GM03348 (cell line): ENCODE results near the gene TEX264.
A peak's percentile ranks its signal among the peaks of the same experiment; 100 is the strongest.

Experiments used
- DNase-seq: peaks from one replicate; pipeline ENCODE4 v3.0.0; 2012; ENCODE audit warnings: low spot score

The TEX264 gene

GRCh38 chr3:51698209-51698608 is 27.2 kb downstream of the TEX264 start:
- DNase-seq: no peak

GRCh38 chr3:51700403-51700802 is 29.4 kb downstream of the TEX264 start:
- DNase-seq: no peak

- no peak for DNase-seq
These were observed 31.1 kb downstream of the TEX264 start for GRCh38 chr3:51702156-51702555.

- DNase-seq: no peak
These were observed 32.2 kb downstream of the TEX264 start for GRCh38 chr3:51703068-51703760.

- DNase-seq: no peak
These were observed 32.9 kb downstream of the TEX264 start for GRCh38 chr3:51703761-51704510.

- no peak for DNase-seq
These were observed 33.5 kb downstream of the TEX264 start for GRCh38 chr3:51704511-51704950.

- no peak for DNase-seq
These were observed 34.4 kb downstream of the TEX264 start for GRCh38 chr3:51705276-51706020.

- DNase-seq: no peak
These were observed 35.0 kb downstream of the TEX264 start for GRCh38 chr3:51706021-51706485.

- DNase-seq: peak; percentile 93
These were observed 36.0 kb downstream of the TEX264 start, which contains the start of gene GRM2 for GRCh38 chr3:51706788-51707731. Gene GRM2 (plus strand): TSS chr3:51707068. CDS start chr3:51708984, 1,916 bp downstream.

GRCh38 chr3:51708216-51708845 is 37.3 kb downstream of the TEX264 start:
- no peak for DNase-seq

- no peak for DNase-seq
These were observed 38.0 kb downstream of the TEX264 start for GRCh38 chr3:51709004-51709420.

- no peak for DNase-seq
These were observed 38.6 kb downstream of the TEX264 start for GRCh38 chr3:51709675-51710074.

- no peak for DNase-seq
These were observed 39.7 kb downstream of the TEX264 start for GRCh38 chr3:51710631-51711351.

- DNase-seq: no peak
These were observed 40.4 kb downstream of the TEX264 start for GRCh38 chr3:51711352-51712037.

GRCh38 chr3:51712038-51712420 is 41.0 kb downstream of the TEX264 start:
- DNase-seq: no peak

GRCh38 chr3:51712511-51712931 is 41.5 kb downstream of the TEX264 start:
- DNase-seq: no peak

- DNase-seq: no peak
These were observed 41.9 kb downstream of the TEX264 start for GRCh38 chr3:51712963-51713362.

- DNase-seq: no peak
These were observed 44.4 kb downstream of the TEX264 start for GRCh38 chr3:51715231-51715976.

- DNase-seq: no peak
These were observed 44.9 kb downstream of the TEX264 start for GRCh38 chr3:51715977-51716294.
